Thyroid gland (tissue), 4 donors: ENCODE measurements around the gene SRSF2.

ENCODE experiments used
- CTCF ChIP-seq, 6 experiments: fragments of 200-600 bp in 3 of 6; fragments of 450-650 bp in 3 of 6; sonication (generic) in 3 of 6; IDR thresholded peaks; one replicate each; pipeline ENCODE4 v1.5.1; 2016 to 2019; ENCODE audit warnings: antibody characterized with exemption in 6 of 6, mild to moderate bottlenecking in 2 of 6, inconsistent platforms in 1 of 6, moderate library complexity in 1 of 6
- POLR2A ChIP-seq, 2 donors: fragments of 450-650 bp; IDR thresholded peaks; one replicate each; pipeline ENCODE4 v1.6.1; 2017; ENCODE audit warnings: antibody characterized with exemption in 2 of 2, mild to moderate bottlenecking in 2 of 2, moderate library complexity in 1 of 2

GRCh38 chr17:76734080-76734840, 2.9 kb downstream of the SRSF2 start:
- no peak for TF ChIP-seq CTCF (IDR thresholded peaks at IDR 0.05)
- TF ChIP-seq POLR2A (IDR thresholded peaks at IDR 0.05): no peak
